D721Med (cell line): ENCODE results near the gene VIPR2.
"Not testable (repeated sequence)": the region's sequence is repeated elsewhere in the genome, so short reads cannot be mapped to it uniquely, and the experiment has no call there.

Experiments
- DNase-seq: peaks from one replicate; pipeline ENCODE4 v3.0.0; 2011; ENCODE audit warnings: low spot score; ENCODE audit not compliant: insufficient read length
- FAIRE-seq: peaks from 2 replicates; lab custom pipeline; 2011; peaks lifted over from hg19 to GRCh38; lab: Jason Lieb, UNC
- TF ChIP-seq, protein P1 (sequence below): IDR thresholded peaks from 2 replicates; pipeline ENCODE4 v1.5.1; 2012; ENCODE audit warnings: mild to moderate bottlenecking, control low read depth; ENCODE audit not compliant: insufficient read depth; ENCODE audit errors: missing control alignments

The VIPR2 gene

DNA sequence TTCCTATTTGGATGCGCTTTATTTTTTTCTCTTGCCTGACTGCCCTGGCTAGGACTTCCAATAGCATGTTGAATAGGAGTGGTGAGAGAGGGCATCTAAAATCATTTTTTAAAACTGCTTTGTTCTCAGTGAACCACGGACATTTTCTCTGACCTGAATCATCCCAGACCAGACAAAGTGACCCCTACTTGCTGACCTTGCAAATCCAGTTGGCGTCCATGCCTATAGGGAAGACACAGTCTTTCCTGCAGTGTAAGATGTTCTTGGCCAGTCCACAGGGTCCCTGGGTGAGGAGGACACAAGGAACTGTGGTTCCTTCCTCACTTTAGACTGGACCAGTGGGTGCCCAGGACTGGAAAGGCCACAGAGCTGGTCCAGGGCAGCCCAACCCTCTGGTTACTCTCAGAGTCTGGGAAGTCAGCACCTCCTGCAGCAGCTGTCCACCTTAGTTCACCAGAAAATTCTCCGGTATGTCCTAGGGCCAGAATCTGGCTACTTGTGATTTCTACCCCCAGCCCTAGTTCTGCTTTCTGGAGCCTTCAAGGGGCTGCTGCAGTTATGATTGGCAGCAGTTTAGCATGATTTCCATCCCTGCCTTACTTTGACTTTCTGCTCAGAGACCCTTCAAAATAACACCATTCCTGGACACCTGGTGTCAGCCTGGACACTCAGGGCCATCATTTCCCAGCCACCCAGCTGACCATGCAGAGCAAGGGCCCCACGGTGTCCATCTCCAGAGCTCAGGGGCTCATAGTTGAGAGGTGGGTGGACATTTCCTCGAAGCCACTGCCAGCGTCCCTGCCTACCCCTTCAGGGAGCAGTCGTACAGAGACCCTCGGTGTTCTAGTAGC is 19.3 kb downstream of the VIPR2 start:
- no peak for FAIRE-seq
- TF ChIP-seq, protein P1, sequence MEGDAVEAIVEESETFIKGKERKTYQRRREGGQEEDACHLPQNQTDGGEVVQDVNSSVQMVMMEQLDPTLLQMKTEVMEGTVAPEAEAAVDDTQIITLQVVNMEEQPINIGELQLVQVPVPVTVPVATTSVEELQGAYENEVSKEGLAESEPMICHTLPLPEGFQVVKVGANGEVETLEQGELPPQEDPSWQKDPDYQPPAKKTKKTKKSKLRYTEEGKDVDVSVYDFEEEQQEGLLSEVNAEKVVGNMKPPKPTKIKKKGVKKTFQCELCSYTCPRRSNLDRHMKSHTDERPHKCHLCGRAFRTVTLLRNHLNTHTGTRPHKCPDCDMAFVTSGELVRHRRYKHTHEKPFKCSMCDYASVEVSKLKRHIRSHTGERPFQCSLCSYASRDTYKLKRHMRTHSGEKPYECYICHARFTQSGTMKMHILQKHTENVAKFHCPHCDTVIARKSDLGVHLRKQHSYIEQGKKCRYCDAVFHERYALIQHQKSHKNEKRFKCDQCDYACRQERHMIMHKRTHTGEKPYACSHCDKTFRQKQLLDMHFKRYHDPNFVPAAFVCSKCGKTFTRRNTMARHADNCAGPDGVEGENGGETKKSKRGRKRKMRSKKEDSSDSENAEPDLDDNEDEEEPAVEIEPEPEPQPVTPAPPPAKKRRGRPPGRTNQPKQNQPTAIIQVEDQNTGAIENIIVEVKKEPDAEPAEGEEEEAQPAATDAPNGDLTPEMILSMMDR: no peak
- no peak for DNase-seq

DNA sequence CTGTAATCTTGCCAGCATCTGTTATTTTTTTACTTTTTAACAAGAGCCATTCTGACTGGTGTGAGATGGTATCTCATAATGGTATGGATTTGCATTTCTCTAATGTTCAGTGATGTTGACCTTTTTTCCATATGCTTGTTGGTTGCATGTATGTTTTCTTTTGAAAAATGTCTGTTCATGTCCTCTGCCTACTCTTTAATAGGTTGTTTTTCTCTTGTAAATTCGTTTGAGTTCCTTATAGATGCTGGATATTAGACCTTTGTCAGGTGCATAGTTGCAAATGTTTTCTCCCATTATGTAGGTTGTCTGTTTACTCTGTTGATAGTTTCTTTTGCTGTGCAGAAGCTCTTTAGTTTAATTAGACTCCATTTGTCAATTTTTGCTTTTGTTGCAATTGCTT is 20.9 kb downstream of the VIPR2 start:
- DNase-seq, FAIRE-seq: not testable (repeated sequence)

GRCh38 chr7:159123294-159123693 is 21.4 kb downstream of the VIPR2 start:
- not testable (repeated sequence) for DNase-seq, FAIRE-seq

DNA sequence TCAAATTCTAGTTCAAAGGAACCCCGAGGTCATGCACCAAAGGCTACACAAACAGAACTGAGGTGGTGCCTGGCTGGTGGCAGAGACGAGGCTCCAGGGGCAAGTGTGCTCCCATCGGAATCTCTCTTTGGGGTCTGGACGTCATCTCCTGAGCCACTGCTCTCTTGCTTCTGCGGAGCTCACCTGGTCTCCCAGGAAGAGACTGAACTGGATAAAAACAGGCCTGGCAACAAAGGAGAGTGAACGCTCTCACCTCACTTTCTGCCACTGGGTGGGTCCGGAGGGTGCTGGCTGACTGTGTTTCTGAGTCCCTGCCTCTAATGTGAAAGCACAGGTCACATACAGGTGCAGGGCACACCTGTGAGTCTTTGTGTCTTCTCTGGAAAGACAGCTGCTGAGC is 22.4 kb downstream of the VIPR2 start:
- no peak for FAIRE-seq
- DNase-seq: no peak
- TF ChIP-seq, protein P1: no peak

DNA sequence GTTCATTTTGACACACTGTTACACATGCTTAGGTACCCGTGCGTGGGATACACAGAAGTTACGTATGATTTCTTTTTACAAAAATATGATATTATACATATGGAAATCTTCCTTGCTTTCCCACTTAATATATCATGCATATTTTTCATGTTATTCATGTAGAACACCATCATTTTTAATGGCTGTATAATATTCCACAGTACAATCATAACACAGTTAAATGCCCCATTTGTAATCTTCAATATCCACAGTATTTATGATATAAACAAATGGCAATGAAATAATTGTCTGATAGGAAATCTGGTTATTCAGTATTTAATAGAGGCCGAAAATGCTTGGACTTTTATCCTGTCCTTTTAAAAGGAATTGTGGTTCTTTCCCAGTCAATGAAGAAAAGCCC is 23.2 kb downstream of the VIPR2 start:
- no peak for FAIRE-seq
- TF ChIP-seq, protein P1: no peak
- no peak for DNase-seq

- DNase-seq: no peak
- FAIRE-seq: no peak
- TF ChIP-seq, protein P1: no peak
Measured at GRCh38 chr7:159121068-159121467, 23.6 kb downstream of the VIPR2 start.

DNA sequence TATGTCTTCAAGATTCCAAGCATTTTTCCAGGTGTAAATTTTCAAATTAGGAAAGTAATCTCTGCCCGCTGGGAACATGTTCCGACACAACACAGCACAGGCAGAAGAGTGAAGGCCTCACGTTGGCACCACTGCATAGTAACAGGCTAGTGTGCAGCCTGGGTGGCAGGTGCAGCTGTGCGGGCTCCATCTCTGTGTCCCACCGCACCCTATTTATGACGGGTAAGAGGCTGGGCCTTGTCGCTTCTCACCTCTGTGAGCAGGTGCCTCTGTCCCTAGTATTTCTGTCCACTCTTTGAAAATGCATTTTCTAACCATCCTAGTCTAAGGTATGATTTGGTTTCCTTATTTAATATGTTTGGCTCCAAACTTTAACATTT is 24.1 kb downstream of the VIPR2 start:
- DNase-seq (no peak), FAIRE-seq (no peak)
- TF ChIP-seq, protein P1: no peak

DNA sequence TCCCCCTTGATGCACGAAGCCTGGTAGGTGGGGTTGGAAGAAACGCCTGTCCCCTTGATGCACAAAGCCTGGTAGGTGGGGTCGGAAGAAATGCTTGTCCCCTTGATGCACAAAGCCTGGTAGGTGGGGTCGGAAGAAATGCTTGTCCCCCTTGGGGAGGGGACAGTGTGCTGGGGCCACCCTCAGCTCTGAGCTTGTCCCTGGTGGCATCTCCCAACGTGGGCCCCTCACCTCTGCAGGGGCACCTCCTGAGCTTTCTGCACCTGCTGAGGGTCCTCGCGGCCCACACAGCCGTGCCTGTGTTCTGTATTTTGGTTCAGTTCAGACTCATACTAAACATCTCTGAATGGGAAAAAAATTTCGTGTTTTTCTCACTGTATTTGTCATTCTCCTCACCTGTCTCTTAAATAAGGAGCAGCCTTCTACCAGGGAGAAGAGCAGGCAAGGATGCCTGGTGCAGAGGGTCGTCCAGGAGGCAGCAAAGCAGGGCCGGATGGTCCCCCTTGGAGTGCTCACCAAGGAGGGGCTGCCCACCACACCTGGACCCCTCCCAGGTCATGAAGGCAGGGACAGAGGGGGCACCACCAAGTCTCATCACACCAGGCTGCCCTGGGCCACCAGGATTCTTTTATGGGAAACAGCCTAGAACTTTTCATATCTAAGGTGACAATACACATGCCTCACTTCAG is 24.7 kb downstream of the VIPR2 start:
- no peak for DNase-seq
- TF ChIP-seq, protein P1: no peak
- FAIRE-seq: no peak
